Lower leg skin (tissue), 4 donors: Measurements from ENCODE around the gene ZSCAN2. TPM values are rescaled to one million over a fixed set of nuclear protein-coding genes. Genes with fewer than 3 reads are reported as not detected.

ENCODE experiments used
- DNase-seq, 2 donors: peaks; one replicate each; pipeline ENCODE4 v3.0.0-alpha.2; 2019; ENCODE audit warnings: low spot score in 2 of 2
- H3K4me3 ChIP-seq: fragments of 200-600 bp; sonication (generic); 2 replicates; pipeline ENCODE4 v1.5.1; 2017; ENCODE audit warnings: mild to moderate bottlenecking, low read depth; ENCODE audit not compliant: poor library complexity, severe bottlenecking
- CTCF ChIP-seq, 3 donors: fragments of 450-650 bp; IDR thresholded peaks; one replicate each; pipeline ENCODE4 v1.5.1; 2016; ENCODE audit warnings: antibody characterized with exemption in 3 of 3, mild to moderate bottlenecking in 3 of 3, moderate library complexity in 2 of 3
- POLR2A ChIP-seq, 2 donors: fragments of 450-650 bp; IDR thresholded peaks; one replicate each; pipeline ENCODE4 v1.6.1; 2016 to 2017; ENCODE audit warnings: antibody characterized with exemption in 2 of 2, mild to moderate bottlenecking in 1 of 2, moderate library complexity in 1 of 2
- WGBS, 2 donors: methylation state at CpG; one replicate each; pipeline ENCODE4 v1.1.5; 2018; 5-methylcytosine and 5-hydroxymethylcytosine counted together
- intact Hi-C: fragments of 100-400 bp; cut with DNase I; formaldehyde crosslinking; loops from one replicate; pipeline ENCODE4 v1.15.0; 2023; ENCODE audit warnings: low total_unique reads
- total RNA-seq, 4 donors: library from RNA; depleted of rRNA; stranded (reverse); fragments of >200 nt; gene quantifications; one replicate each; pipeline ENCODE4 v1.1.0, GENCODE V29; 2016

Gene ZSCAN2
- total RNA-seq, 4 donors from 2014 or later, result 3.0 to 11.4 (median 6.7) TPM

DNA sequence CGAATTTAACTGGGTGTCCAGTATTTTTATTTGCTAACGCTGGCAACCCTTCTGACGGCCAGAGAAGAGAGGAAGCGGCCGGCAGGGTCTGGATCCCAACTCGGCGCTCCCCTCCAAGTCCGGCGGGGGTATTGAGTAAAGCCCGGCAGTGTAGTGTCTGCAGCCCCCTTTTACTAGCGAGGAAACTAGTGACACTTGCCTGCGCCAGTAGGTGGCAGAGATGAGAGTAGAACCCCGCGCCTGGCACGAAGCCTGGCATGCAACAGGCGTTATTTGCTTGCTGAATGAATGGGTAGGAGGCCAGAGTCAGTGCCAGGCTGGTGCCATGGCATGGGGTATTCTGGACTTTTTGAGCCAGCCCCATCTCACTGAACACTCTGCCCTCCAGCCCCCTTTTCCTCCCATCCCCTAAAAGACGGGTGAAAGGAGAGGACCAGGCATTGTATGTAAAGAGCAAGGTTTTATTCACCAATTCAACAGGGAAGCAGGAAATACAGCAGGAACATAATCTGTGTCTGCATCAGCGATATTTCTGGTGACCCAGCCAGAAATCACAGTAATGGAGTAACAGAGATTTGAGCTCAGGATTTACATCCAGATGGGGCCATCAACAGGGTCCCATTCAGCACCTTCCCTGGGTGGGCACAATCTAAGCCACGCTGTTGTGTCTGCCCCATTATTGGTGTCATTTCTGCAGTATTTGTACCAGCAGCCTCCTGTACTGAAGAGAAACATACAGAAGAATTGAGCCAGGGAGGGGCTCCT, 54.1 kb downstream of the ZSCAN2 start:
- peak; percentile 78 to 95 for DNase-seq
- 4 to 5% methylated on average over 19 of the region's 19 CpGs for WGBS, 2 donors
- TF ChIP-seq POLR2A (IDR thresholded peaks at IDR 0.05) (no peak), CTCF (IDR thresholded peaks at IDR 0.05) (no peak)
- intact Hi-C loops, result no loop called here
- H3K4me3 ChIP-seq, result peak overlapping the region; percentile 75

DNA sequence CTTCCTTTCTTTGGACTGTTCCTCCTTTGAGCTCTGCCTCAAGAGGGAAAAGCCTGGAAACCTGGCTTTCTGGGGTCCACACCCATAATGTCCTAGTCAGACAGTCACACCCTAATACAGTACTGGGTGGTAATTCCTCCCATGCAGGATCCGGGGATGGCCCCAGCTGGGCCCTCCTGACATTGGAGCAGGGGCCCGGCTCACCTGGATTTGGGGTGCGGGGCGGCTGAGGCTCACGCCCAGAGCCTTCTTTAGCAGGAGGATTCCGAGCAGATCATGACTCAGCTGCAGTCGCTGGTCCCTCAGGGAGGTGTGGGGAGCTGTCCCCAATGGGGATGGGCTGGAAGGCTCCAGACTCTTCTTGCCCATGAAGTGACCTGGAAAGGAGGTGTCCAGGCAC, 56.2 kb downstream of the ZSCAN2 start:
- intact Hi-C loops, result no loop called here
- TF ChIP-seq POLR2A (IDR thresholded peaks at IDR 0.05) (no peak), CTCF (IDR thresholded peaks at IDR 0.05) (no peak)
- H3K4me3 ChIP-seq, result no peak overlapping the region
- WGBS, 2 donors, result 54 to 85% methylated on average over 3 to 7 of the region's 7 CpGs
- no peak for DNase-seq

GRCh38 chr15:84657748-84658079, 56.9 kb downstream of the ZSCAN2 start:
- intact Hi-C loops, result no loop called here
- 21 to 39% methylated on average over 4 to 15 of the region's 17 CpGs for WGBS, 2 donors
- TF ChIP-seq CTCF (IDR thresholded peaks at IDR 0.05) (no peak), POLR2A (IDR thresholded peaks at IDR 0.05) (no peak)
- peak in 1 of 2 donors; percentile 87 for DNase-seq
- H3K4me3 ChIP-seq, result peak overlapping the region; percentile 19

- intact Hi-C loops, result no loop called here
- TF ChIP-seq CTCF (IDR thresholded peaks at IDR 0.05) (no peak), POLR2A (IDR thresholded peaks at IDR 0.05) (no peak)
- peak; percentile 35 to 92 for DNase-seq
- 0 to 1% methylated on average over 24 to 26 of the region's 61 CpGs for WGBS, 2 donors
- H3K4me3 ChIP-seq, result peak within 1 kb of the TSS; percentile 19
These were observed 57.4 kb downstream of the ZSCAN2 start, which contains the start of gene NMB for GRCh38 chr15:84658080-84658787. Gene NMB, minus strand, starts transcription at chr15:84658199. Its CDS starts 47 bp downstream, at chr15:84658152.

GRCh38 chr15:84658788-84659411, 58.1 kb downstream of the ZSCAN2 start:
- 49 to 53% methylated on average over 7 of the region's 7 CpGs for WGBS, 2 donors
- TF ChIP-seq POLR2A (IDR thresholded peaks at IDR 0.05) (no peak), CTCF (IDR thresholded peaks at IDR 0.05) (no peak)
- intact Hi-C loops, result no loop called here
- DNase-seq, result no peak
- H3K4me3 ChIP-seq, result no peak overlapping the region
